HL-60/S4 treated with retinoic acid at 250 ng/mL for 4 days and 3 days (cell line): ENCODE results near the gene PRSS57.

Source experiments
- in situ Hi-C: fragments of 300-500 bp; cut with MboI; formaldehyde crosslinking; loops from 2 replicates; pipeline ENCODE4 v1.7.0; 2022; ENCODE audit warnings: low sequenced_read_pairs

PRSS57 gene

DNA sequence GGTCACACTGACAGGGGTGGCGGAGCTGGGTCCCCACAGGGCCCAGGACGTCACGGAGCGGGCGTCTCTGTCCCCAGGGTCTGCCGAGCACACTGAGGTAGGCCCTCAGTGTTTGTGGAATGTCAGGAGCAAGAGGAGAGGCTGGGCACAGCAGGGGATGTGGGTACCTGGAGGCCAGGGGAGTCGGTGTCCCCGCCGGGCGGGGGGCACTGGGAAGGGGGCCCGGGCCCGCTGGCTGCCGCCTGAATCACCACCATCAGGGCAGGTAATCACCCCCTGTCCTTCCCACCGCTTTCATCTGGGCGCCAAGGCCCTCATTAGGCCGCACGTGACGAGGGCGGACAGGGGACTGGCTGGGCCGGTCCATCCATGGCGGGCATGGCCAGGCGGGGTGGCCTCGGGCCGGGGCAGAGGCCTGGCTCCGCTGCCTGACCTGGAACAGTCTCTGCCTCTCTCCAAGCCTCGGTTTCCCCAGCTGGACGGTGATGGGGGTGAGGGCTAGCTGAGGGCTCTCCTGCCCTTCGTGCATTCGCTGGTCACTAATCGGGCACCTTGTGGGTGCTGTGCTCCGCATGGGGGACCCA, 54.6 kb downstream of the PRSS57 start:
- in situ Hi-C loops: no loop called here

DNA sequence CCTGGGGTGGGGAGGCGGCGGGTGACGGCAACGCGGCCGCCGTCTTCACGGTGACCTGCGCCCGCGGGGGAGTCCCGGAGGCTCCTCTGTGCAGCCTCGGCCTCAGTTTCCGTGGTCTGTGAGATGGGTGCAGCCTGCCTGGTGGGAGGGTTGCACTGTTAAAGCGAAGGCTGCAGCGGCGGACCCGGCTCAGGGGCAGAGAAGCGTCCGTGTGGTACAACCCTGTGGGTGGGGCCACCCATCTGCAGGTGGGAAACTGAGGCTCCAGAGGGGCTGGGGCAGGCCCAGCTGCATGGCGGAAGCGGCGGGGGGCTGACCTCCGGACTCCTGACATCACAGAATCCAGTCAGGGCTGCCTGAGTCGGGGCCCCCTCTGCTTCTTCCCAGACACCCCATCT, 55.1 kb downstream of the PRSS57 start:
- in situ Hi-C loops: no loop called here

DNA sequence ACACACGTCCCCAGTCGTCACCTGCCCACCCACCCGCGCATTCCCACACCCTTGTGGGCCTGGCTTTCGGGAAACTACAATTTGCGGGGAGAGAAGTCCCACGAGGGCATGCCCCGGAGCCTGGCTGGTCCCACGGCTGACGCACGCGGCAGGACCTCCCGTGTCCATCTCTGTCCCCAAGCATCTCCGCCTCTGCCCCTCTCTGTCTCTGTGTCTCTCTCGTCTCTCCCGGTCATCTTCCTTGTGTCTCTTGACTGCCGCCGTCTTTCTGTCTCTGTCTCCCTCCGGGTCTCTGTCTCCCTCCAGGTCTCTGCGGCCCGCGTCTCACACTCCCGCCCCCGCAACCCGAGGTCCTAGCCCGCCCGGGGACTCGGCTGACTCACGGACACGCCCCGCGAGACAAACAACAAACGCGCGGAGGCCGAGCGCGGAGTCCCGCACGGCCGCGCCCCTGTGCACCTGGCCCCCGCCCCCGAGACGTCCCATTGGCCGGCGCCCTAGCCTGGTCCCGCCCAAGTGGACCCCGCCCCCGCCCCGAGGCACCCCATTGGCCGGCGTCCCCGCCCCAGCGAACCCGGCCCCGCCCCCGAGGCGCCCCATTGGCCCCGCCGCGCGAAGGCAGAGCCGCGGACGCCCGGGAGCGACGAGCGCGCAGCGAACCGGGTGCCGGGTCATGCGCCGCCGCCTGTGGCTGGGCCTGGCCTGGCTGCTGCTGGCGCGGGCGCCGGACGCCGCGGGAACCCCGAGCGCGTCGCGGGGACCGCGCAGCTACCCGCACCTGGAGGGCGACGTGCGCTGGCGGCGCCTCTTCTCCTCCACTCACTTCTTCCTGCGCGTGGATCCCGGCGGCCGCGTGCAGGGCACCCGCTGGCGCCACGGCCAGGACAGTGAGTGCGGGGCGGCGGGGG, 55.7 kb downstream of the PRSS57 start, which contains the start of gene FGF22:
Gene FGF22, plus strand, starts transcription at position 627 of the 908 bp plus-strand sequence. Its CDS starts 47 bp downstream, at position 674.
- in situ Hi-C loops: no loop called here

DNA sequence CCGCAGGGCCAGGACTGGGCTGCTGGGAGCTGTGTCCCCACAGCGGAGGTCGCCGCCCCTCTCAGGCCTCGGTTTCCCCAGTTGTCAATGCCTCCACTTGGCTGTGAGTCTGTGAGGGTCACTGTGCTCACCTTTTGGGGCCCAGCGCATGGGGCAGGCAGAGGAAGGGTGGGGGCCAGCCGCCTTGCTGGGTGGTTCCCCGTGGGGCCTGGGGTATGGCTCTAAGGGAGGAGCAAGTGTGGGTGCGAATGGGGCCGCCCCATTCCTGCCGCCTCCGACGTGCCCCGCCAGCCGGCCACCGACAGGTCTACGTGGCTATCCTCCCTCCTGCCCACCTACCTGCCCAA, 56.4 kb downstream of the PRSS57 start:
- in situ Hi-C loops: no loop called here
